Activated B cell treated with CpG ODN at 0.5 μM for 24 hours (primary cell): ENCODE data around the gene AMFR. TPM values are rescaled to one million over a fixed set of nuclear protein-coding genes. Genes with fewer than 3 reads are reported as not detected.

Experiments
- ATAC-seq: fragments of 200-7000 bp; cut with Tn5 transposase; one replicate; pipeline ENCODE4 v1.10.0; 2021; ENCODE audit warnings: low read depth, mild to moderate bottlenecking, moderate library complexity
- CTCF ChIA-PET: fragments of 350-600 bp; sonication (Branson Sonifier 250); formaldehyde crosslinking; loops from one replicate; lab custom pipeline; 2021; ENCODE audit warnings: antibody characterized with exemption; lab: Charles Lee
- POLR2A ChIA-PET: fragments of 350-600 bp; sonication (Branson Sonifier 250); formaldehyde crosslinking; loops from one replicate; lab custom pipeline; 2021; ENCODE audit warnings: antibody characterized with exemption; lab: Charles Lee
- DNase-seq: peaks from one replicate; pipeline ENCODE4 v3.0.0; 2022
- H3K27ac Mint-ChIP-seq: one replicate; pipeline ENCODE4 v1.8.0; 2020; ENCODE audit warnings: mixed read lengths
- H3K27me3 Mint-ChIP-seq: one replicate; pipeline ENCODE4 v1.8.0; 2021; ENCODE audit warnings: mixed read lengths
- H3K36me3 Mint-ChIP-seq: one replicate; pipeline ENCODE4 v1.8.0; 2021; ENCODE audit warnings: low read depth, mixed read lengths
- H3K4me1 Mint-ChIP-seq: one replicate; pipeline ENCODE4 v1.8.0; 2021; ENCODE audit warnings: mixed read lengths
- H3K4me3 Mint-ChIP-seq: one replicate; pipeline ENCODE4 v1.8.0; 2020; ENCODE audit warnings: mild to moderate bottlenecking, mixed read lengths
- H3K9me3 Mint-ChIP-seq: one replicate; pipeline ENCODE4 v1.8.0; 2020; ENCODE audit warnings: mixed read lengths
- intact Hi-C: fragments of 100-400 bp; cut with micrococcal nuclease; formaldehyde crosslinking; loops from one replicate; pipeline ENCODE4 v1.15.1; 2024
- total RNA-seq: library from RNA; stranded (reverse); gene quantifications from 2 replicates; pipeline ENCODE4 v1.2.3, GENCODE V29; 2022
- TF ChIP-seq, protein P1 (sequence below): fragments of 200-600 bp; IDR thresholded peaks from one replicate; pipeline ENCODE4 v1.8.0; 2022; ENCODE audit warnings: antibody characterized with exemption, mild to moderate bottlenecking

The AMFR gene
- total RNA-seq, 1 donor from 2014 or later: 134 TPM

GRCh38 chr16:56327071-56327928, 98.0 kb downstream of the AMFR start:
- TF ChIP-seq, protein P1, sequence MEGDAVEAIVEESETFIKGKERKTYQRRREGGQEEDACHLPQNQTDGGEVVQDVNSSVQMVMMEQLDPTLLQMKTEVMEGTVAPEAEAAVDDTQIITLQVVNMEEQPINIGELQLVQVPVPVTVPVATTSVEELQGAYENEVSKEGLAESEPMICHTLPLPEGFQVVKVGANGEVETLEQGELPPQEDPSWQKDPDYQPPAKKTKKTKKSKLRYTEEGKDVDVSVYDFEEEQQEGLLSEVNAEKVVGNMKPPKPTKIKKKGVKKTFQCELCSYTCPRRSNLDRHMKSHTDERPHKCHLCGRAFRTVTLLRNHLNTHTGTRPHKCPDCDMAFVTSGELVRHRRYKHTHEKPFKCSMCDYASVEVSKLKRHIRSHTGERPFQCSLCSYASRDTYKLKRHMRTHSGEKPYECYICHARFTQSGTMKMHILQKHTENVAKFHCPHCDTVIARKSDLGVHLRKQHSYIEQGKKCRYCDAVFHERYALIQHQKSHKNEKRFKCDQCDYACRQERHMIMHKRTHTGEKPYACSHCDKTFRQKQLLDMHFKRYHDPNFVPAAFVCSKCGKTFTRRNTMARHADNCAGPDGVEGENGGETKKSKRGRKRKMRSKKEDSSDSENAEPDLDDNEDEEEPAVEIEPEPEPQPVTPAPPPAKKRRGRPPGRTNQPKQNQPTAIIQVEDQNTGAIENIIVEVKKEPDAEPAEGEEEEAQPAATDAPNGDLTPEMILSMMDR: no peak
- no peaks in the 10 kb centered on the region for H3K36me3 Mint-ChIP-seq
- intact Hi-C loops: no loop called here
- no peak overlapping the region for H3K4me3 Mint-ChIP-seq
- CTCF ChIA-PET: no interaction called here
- no peaks in the 10 kb centered on the region for H3K4me1 Mint-ChIP-seq
- POLR2A ChIA-PET: interaction anchor here (0.5 kb wide), 1 partner anchor 40 kb away, joined by 3 read pairs; no protein-coding TSS in a partner anchor
- ATAC-seq: no peak
- H3K27ac Mint-ChIP-seq: no peak overlapping the region
- no peaks in the 10 kb centered on the region for H3K27me3 Mint-ChIP-seq
- no peaks in the 10 kb centered on the region for H3K9me3 Mint-ChIP-seq
- DNase-seq: no peak

DNA sequence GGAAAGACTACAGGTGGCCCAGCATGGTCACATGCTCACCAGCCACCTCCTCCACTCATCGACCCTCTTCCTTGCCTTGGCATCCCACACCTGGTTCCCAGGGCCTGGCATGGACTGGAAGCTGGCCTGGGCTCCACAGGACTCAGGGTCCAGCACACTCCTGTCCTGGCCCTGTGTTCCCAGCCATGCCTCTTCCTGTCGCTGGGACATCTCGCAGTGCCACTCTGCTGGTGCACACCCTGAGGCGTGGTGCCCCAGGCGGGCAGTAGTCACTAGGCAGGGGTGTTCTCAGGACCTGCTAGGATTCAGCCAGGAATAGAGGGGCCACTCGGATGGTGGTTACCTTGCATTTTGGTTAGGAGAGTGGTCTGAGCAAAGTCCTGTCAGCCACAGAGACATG, 99.4 kb downstream of the AMFR start:
- no peaks in the 10 kb centered on the region for H3K27me3 Mint-ChIP-seq
- POLR2A ChIA-PET: no interaction called here
- H3K4me3 Mint-ChIP-seq: no peak overlapping the region
- no peaks in the 10 kb centered on the region for H3K36me3 Mint-ChIP-seq
- H3K27ac Mint-ChIP-seq: no peak overlapping the region
- no peak for ATAC-seq
- TF ChIP-seq, protein P1: no peak
- intact Hi-C loops: no loop called here
- no peaks in the 10 kb centered on the region for H3K9me3 Mint-ChIP-seq
- CTCF ChIA-PET: no interaction called here
- DNase-seq: no peak
- peaks cover 2% of the 10 kb centered on the region for H3K4me1 Mint-ChIP-seq

GRCh38 chr16:56324406-56324805, 100.9 kb downstream of the AMFR start:
- ATAC-seq: no peak
- no peak overlapping the region for H3K27ac Mint-ChIP-seq
- H3K9me3 Mint-ChIP-seq: no peaks in the 10 kb centered on the region
- peaks cover 5% of the 10 kb centered on the region for H3K4me1 Mint-ChIP-seq
- TF ChIP-seq, protein P1: no peak
- DNase-seq: no peak
- no peaks in the 10 kb centered on the region for H3K27me3 Mint-ChIP-seq
- no peaks in the 10 kb centered on the region for H3K36me3 Mint-ChIP-seq
- H3K4me3 Mint-ChIP-seq: no peak overlapping the region
- intact Hi-C loops: no loop called here
- POLR2A ChIA-PET: no interaction called here
- CTCF ChIA-PET: no interaction called here

- Mint-ChIP-seq H3K4me1 (peaks cover 15% of the 10 kb centered on the region), H3K36me3 (no peaks in the 10 kb centered on the region), H3K27me3 (peaks cover 4% of the 10 kb centered on the region), H3K4me3 (no peak overlapping the region), H3K27ac (no peak overlapping the region), H3K9me3 (no peaks in the 10 kb centered on the region)
- no peak for DNase-seq
- ATAC-seq: no peak
- CTCF ChIA-PET: interaction anchor here (1.5 kb wide), 1 partner anchor 857 kb away, joined by 4 read pairs; no protein-coding TSS in a partner anchor
- POLR2A ChIA-PET: no interaction called here
- TF ChIP-seq, protein P1: no peak
- intact Hi-C loops: no loop called here
Measured at GRCh38 chr16:56321571-56321970, 103.8 kb downstream of the AMFR start.

DNA sequence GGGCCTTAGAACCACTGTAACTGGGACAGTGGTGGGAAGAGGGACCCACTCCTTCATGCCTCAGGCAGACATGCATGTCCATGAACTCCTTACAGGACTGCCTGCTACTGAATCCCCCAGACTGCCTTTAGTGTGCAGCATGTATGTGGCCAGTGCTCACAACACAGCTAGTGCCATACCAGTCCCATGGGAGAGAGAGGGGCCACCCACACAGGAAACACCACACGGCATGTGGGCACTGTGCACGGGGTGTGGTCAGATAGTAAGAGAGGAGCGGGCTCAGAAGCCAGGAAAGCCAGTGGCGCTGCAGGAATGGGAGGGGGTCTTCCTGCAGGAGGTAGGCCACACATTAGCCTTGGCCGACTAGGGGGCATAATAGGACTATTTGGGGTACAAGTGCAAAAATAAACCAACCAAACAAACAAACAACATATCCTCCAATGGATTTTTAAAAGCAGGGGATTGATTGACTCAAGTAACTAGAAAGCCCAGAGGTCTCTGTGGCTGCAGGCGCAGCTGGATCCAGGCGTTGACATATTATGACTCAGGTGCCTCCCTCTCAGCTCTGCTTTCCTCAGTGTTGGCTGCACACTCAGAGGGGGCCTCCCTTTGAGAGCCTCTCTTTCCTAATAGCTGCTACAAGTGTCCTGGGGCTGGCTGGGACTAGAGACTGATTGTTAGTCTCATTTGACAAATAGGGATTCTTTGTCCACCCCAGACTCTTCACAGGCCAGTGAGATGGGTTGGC, 104.4 kb downstream of the AMFR start:
- Mint-ChIP-seq H3K27me3 (peaks cover 4% of the 10 kb centered on the region), H3K27ac (no peak overlapping the region), H3K36me3 (no peaks in the 10 kb centered on the region), H3K9me3 (no peaks in the 10 kb centered on the region), H3K4me3 (no peak overlapping the region), H3K4me1 (peaks cover 15% of the 10 kb centered on the region)
- intact Hi-C loops: no loop called here
- ChIA-PET POLR2A (no interaction called here), CTCF (interaction anchor here (3.1 kb wide), 1 partner anchor 377 kb away, joined by 62 read pairs; no protein-coding TSS in a partner anchor)
- ATAC-seq (no peak), DNase-seq (no peak)
- TF ChIP-seq, protein P1: no peak
